SU-DHL-6 (cell line): ENCODE measurements around the gene MRPL1.

Experiments used
- H2AFZ ChIP-seq: fragments of 200-600 bp; sonication (generic); 2 replicates; pipeline ENCODE4 v1.6.1; 2014; ENCODE audit warnings: low read depth, mild to moderate bottlenecking, moderate library complexity, mixed read lengths, antibody characterized with exemption, low read length; ENCODE audit not compliant: severe bottlenecking
- H3F3A ChIP-seq: fragments of 200-600 bp; shearing (Covaris generic); 2 replicates; pipeline ENCODE4 v1.6.0; 2016; ENCODE audit warnings: antibody characterized with exemption, mild to moderate bottlenecking; ENCODE audit not compliant: insufficient read depth
- H3K27ac ChIP-seq: fragments of 200-600 bp; sonication (generic); 2 replicates; pipeline ENCODE4 v1.5.1; 2016; ENCODE audit warnings: low read depth, mild to moderate bottlenecking, low read length, moderate library complexity, mixed read lengths
- H3K27me3 ChIP-seq: fragments of 200-600 bp; sonication (generic), shearing (Covaris generic); 2 replicates; pipeline ENCODE4 v1.6.0; 2014; ENCODE audit warnings: mild to moderate bottlenecking, low read length
- H3K36me3 ChIP-seq: fragments of 200-600 bp; sonication (generic); 2 replicates; pipeline ENCODE4 v1.6.1; 2014; ENCODE audit warnings: mild to moderate bottlenecking, low read length, mixed read lengths
- H3K4me2 ChIP-seq: fragments of 300-600, 200-600 bp; shearing (Covaris generic), sonication (generic); 2 replicates; pipeline ENCODE4 v1.6.0; 2014; ENCODE audit warnings: low read length, low read depth, mild to moderate bottlenecking; ENCODE audit not compliant: poor library complexity, severe bottlenecking
- H3K4me3 ChIP-seq: fragments of 200-600 bp; sonication (generic); 2 replicates; pipeline ENCODE4 v1.5.1; 2014; ENCODE audit warnings: antibody characterized with exemption, low read length, mild to moderate bottlenecking, mixed read lengths; ENCODE audit not compliant: insufficient read depth, poor library complexity, severe bottlenecking
- H3K79me2 ChIP-seq: fragments of 200-600 bp; sonication (generic); 2 replicates; pipeline ENCODE4 v1.6.1; 2014; ENCODE audit warnings: mild to moderate bottlenecking, low read length, moderate library complexity; ENCODE audit not compliant: insufficient read depth
- H3K9ac ChIP-seq: fragments of 200-600 bp; sonication (generic); 2 replicates; pipeline ENCODE4 v1.7.0; 2014; ENCODE audit warnings: mild to moderate bottlenecking, low read length
- H3K9me2 ChIP-seq: fragments of 200-600 bp; sonication (generic); replicated peaks from 2 replicates; pipeline ENCODE4 v1.6.1; 2014; ENCODE audit warnings: low read length; ENCODE audit not compliant: insufficient read depth
- H3K9me3 ChIP-seq: fragments of 200-600 bp; sonication (generic); 2 replicates; pipeline ENCODE4 v1.6.1; 2014; ENCODE audit warnings: low read length, mixed read lengths; ENCODE audit not compliant: insufficient read depth
- H4K20me1 ChIP-seq: fragments of 200-600 bp; sonication (generic); 2 replicates; pipeline ENCODE4 v1.6.1; 2014; ENCODE audit warnings: low read depth, mild to moderate bottlenecking, antibody characterized with exemption, low read length, moderate library complexity, mixed read lengths
- CTCF ChIP-seq: fragments of 200-600 bp; sonication (generic); IDR thresholded peaks from one replicate; pipeline ENCODE4 v1.5.1; 2017; ENCODE audit warnings: antibody characterized with exemption, mild to moderate bottlenecking, low read length, moderate library complexity; ENCODE audit not compliant: insufficient read depth, poor library complexity, severe bottlenecking
- EZH2phosphoT487 ChIP-seq: fragments of 200-600 bp; sonication (generic), shearing (Covaris generic); conservative IDR thresholded peaks from 2 replicates; pipeline ENCODE4 v1.6.1; 2018; ENCODE audit warnings: mild to moderate bottlenecking, antibody characterized with exemption, low read length, moderate library complexity, mixed read lengths

The MRPL1 gene

DNA sequence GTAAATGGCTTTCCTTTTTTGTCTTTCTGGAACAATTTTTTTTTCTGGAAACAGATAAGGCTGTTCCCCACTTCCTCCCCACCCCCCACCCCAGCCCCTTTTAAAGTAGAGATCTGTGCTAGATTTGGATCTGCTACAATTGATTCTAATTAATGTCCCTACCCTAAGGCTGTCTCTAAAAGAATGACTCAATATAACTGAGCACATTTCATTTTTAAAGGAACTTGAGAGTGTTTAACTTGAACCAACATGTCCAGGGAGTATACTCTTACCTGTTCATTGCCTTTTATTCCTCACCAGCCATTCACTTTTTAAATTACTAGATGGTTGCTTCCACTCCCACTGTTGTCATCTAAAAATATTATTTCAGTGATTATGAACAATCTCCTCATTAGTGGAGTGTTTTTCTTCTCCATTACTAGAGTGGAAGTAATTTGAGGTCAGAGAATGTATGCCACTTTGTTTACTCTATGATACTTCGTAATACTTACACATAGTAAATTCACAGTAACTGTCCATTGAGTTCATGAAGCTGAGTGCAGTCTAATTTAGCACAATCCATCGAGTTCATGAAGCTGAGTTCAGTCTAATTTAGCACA, 29.4 kb upstream of the MRPL1 start:
- Histone ChIP-seq H3K9me3 (no peaks in the 10 kb centered on the region), H3K79me2 (no peaks in the 10 kb centered on the region), H3K9ac (no peak overlapping the region), H3F3A (no peaks in the 10 kb centered on the region), H3K9me2 (no peaks in the 10 kb centered on the region), H3K27ac (no peak overlapping the region), H4K20me1 (no peaks in the 10 kb centered on the region), H3K4me3 (no peak overlapping the region), H3K4me2 (no peak overlapping the region), H3K36me3 (no peaks in the 10 kb centered on the region), H2AFZ (no peak overlapping the region), H3K27me3 (no peaks in the 10 kb centered on the region)
- no peak for TF ChIP-seq EZH2phosphoT487
- TF ChIP-seq CTCF: no peak

DNA sequence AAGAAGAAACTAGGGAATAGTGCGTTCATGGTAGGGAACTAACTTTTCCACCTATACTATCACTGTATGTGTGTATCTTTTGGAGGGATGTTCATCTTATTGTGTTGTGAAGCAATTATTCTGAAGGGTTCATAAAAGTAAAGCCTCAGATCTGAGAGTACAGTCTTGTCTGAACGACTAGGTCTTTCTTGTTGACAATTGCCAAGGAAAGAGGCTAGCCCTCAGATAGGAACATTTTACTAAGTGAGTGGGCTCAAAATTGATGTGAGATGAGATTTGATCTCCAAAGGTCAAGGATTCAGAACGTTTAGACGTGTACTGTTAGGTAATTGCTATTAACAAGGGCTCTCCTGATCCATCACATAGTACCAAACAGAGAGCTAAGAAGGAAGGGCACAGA, 28.2 kb upstream of the MRPL1 start:
- TF ChIP-seq EZH2phosphoT487 (no peak), CTCF (no peak)
- H3K9me3 ChIP-seq: no peaks in the 10 kb centered on the region
- no peak overlapping the region for H2AFZ ChIP-seq
- no peak overlapping the region for H3K4me2 ChIP-seq
- H3K9me2 ChIP-seq: no peaks in the 10 kb centered on the region
- no peaks in the 10 kb centered on the region for H3K79me2 ChIP-seq
- no peaks in the 10 kb centered on the region for H3K36me3 ChIP-seq
- no peaks in the 10 kb centered on the region for H3F3A ChIP-seq
- no peak overlapping the region for H3K4me3 ChIP-seq
- no peaks in the 10 kb centered on the region for H3K27me3 ChIP-seq
- H3K9ac ChIP-seq: no peak overlapping the region
- no peaks in the 10 kb centered on the region for H4K20me1 ChIP-seq
- no peak overlapping the region for H3K27ac ChIP-seq

GRCh38 chr4:77843628-77844027, 19.0 kb upstream of the MRPL1 start:
- Histone ChIP-seq H3K4me3 (no peak overlapping the region), H3K9ac (no peak overlapping the region), H4K20me1 (no peaks in the 10 kb centered on the region), H2AFZ (no peak overlapping the region), H3F3A (no peaks in the 10 kb centered on the region), H3K36me3 (no peaks in the 10 kb centered on the region), H3K27ac (no peak overlapping the region), H3K79me2 (no peaks in the 10 kb centered on the region), H3K9me2 (no peaks in the 10 kb centered on the region), H3K9me3 (no peaks in the 10 kb centered on the region), H3K27me3 (no peaks in the 10 kb centered on the region), H3K4me2 (no peak overlapping the region)
- TF ChIP-seq EZH2phosphoT487 (no peak), CTCF (no peak)

DNA sequence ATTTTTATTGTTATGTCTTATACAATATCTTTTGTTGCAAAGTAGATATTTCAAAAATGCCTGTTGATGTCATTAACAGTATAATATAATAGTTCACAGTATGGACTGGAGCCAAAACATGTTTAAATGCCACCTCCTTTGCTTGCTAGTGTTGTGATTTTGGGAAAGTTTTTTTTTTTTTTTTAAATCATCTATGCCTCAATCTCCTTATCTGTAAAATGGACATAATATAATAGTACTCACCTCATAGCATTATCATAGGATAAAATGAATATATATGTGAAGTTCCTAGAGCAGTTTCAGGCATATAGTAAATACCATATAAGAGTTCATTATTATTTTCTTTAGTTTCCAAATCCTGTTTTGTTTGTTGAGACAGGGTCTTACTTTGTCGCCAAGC, 18.3 kb upstream of the MRPL1 start:
- no peaks in the 10 kb centered on the region for H4K20me1 ChIP-seq
- H3K27me3 ChIP-seq: no peaks in the 10 kb centered on the region
- no peak overlapping the region for H3K27ac ChIP-seq
- H3K4me3 ChIP-seq: no peak overlapping the region
- H3F3A ChIP-seq: no peaks in the 10 kb centered on the region
- no peak overlapping the region for H3K9ac ChIP-seq
- H3K9me2 ChIP-seq: no peaks in the 10 kb centered on the region
- H3K9me3 ChIP-seq: no peaks in the 10 kb centered on the region
- no peaks in the 10 kb centered on the region for H3K79me2 ChIP-seq
- TF ChIP-seq EZH2phosphoT487 (no peak), CTCF (no peak)
- H3K4me2 ChIP-seq: no peak overlapping the region
- no peak overlapping the region for H2AFZ ChIP-seq
- no peaks in the 10 kb centered on the region for H3K36me3 ChIP-seq
